Measurements from ENCODE around the gene ZFYVE1. TPM values are rescaled to one million over a fixed set of nuclear protein-coding genes. Genes with fewer than 3 reads are reported as not detected.

ZFYVE1 gene
- total and polyA plus RNA-seq, 2 of the 13 experiments (the other 11 are each of a cell fraction or from before 2014, with no cell fraction given): 2.6 to 5.3 TPM

- TF ChIP-seq, protein P1, sequence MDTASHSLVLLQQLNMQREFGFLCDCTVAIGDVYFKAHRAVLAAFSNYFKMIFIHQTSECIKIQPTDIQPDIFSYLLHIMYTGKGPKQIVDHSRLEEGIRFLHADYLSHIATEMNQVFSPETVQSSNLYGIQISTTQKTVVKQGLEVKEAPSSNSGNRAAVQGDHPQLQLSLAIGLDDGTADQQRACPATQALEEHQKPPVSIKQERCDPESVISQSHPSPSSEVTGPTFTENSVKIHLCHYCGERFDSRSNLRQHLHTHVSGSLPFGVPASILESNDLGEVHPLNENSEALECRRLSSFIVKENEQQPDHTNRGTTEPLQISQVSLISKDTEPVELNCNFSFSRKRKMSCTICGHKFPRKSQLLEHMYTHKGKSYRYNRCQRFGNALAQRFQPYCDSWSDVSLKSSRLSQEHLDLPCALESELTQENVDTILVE (CRISPR knock-in tag; IDR thresholded peaks at IDR 0.05): peak; percentile 54
- TF ChIP-seq PHF8 (CRISPR knock-in tag; IDR thresholded peaks at IDR 0.05) (peak; percentile 99), ZNF557 (CRISPR knock-in tag; IDR thresholded peaks at IDR 0.05) (no peak), THYN1 (CRISPR knock-in tag; IDR thresholded peaks at IDR 0.05; ENCODE audit: borderline replicate concordance, low read depth) (no peak), NONO (IDR thresholded peaks at IDR 0.05) (no peak), NONO (CRISPR knock-in tag; conservative IDR thresholded peaks at IDR 0.05) (peak; percentile 62), MAF1 (CRISPR knock-in tag; IDR thresholded peaks at IDR 0.05; ENCODE audit: borderline replicate concordance) (no peak), ZNF788 (CRISPR knock-in tag; IDR thresholded peaks at IDR 0.05; ENCODE audit: borderline replicate concordance) (peak; percentile 91; the same call in 1 of the 2 replicates), FLYWCH1 (CRISPR knock-in tag; IDR thresholded peaks at IDR 0.05) (no peak), ZMAT3 (CRISPR knock-in tag; conservative IDR thresholded peaks at IDR 0.05) (peak; percentile 57; the same call in 1 of the 2 replicates), ZNF562 (CRISPR knock-in tag; IDR thresholded peaks at IDR 0.05; ENCODE audit: borderline replicate concordance) (no peak), POLR2AphosphoS2 (IDR thresholded peaks at IDR 0.05; ENCODE audit: low read depth, low read length) (no peak; the same call in 1 of the 2 replicates), ZNF878 (CRISPR knock-in tag; IDR thresholded peaks at IDR 0.05) (no peak), ARNT2 (CRISPR knock-in tag; IDR thresholded peaks at IDR 0.05; ENCODE audit: low read depth) (no peak; the same call in 1 of the 2 replicates), RELA (CRISPR knock-in tag; IDR thresholded peaks at IDR 0.05) (peak; percentile 54; the same call in 1 of the 2 replicates), ZNF572 (CRISPR knock-in tag; IDR thresholded peaks at IDR 0.05) (no peak), JUN (CRISPR knock-in tag; IDR thresholded peaks at IDR 0.05) (peak; percentile 36; the same call in 1 of the 2 replicates), SMARCE1 (IDR thresholded peaks at IDR 0.05; ENCODE audit: borderline replicate concordance) (no peak), ZNF337 (CRISPR knock-in tag; IDR thresholded peaks at IDR 0.05; ENCODE audit: borderline replicate concordance, low read depth) (0 out of 2 replicates have a peak, but pooled peaks have one; percentile 43), MED1 (CRISPR knock-in tag; IDR thresholded peaks at IDR 0.05) (peak; percentile 81), TBP (CRISPR knock-in tag; IDR thresholded peaks at IDR 0.05) (no peak), PRMT3 (CRISPR knock-in tag; IDR thresholded peaks at IDR 0.05; ENCODE audit: borderline replicate concordance, low read depth) (peak; percentile 84), THAP7 (CRISPR knock-in tag; IDR thresholded peaks at IDR 0.05) (peak; percentile 23; the same call in 1 of the 2 replicates), NFKB2 (CRISPR knock-in tag; IDR thresholded peaks at IDR 0.05; ENCODE audit: borderline replicate concordance) (peak; percentile 74; the same call in 1 of the 2 replicates), ZNF260 (CRISPR knock-in tag; IDR thresholded peaks at IDR 0.05; ENCODE audit: borderline replicate concordance, low read depth) (no peak), ZMYM4 (CRISPR knock-in tag; IDR thresholded peaks at IDR 0.05) (peak; percentile 89), BRCA1 (CRISPR knock-in tag; IDR thresholded peaks at IDR 0.05) (no peak), MYNN (CRISPR knock-in tag; IDR thresholded peaks at IDR 0.05; ENCODE audit: low read depth) (no peak)
- TF ChIP-seq, protein P2, sequence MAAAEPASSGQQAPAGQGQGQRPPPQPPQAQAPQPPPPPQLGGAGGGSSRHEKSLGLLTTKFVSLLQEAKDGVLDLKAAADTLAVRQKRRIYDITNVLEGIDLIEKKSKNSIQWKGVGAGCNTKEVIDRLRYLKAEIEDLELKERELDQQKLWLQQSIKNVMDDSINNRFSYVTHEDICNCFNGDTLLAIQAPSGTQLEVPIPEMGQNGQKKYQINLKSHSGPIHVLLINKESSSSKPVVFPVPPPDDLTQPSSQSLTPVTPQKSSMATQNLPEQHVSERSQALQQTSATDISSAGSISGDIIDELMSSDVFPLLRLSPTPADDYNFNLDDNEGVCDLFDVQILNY (CRISPR knock-in tag; conservative IDR thresholded peaks at IDR 0.05): 0 out of 2 replicates have a peak, but pooled peaks have one; percentile 21
- TF ChIP-seq, protein P3, sequence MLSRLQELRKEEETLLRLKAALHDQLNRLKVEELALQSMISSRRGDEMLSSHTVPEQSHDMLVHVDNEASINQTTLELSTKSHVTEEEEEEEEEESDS (CRISPR knock-in tag; IDR thresholded peaks at IDR 0.05; ENCODE audit: borderline replicate concordance): no peak
Measured at GRCh38 chr14:73058224-73058921, 31.5 kb upstream of the ZFYVE1 start, which contains the start of gene RBM25 (continued).

All from HepG2 (cell line).